Smooth muscle cell (in vitro differentiated cells): ENCODE data around the gene CABP7. TPM values are rescaled to one million over a fixed set of nuclear protein-coding genes. Genes with fewer than 3 reads are reported as not detected.

Source experiments
- DNase-seq: peaks from one replicate; lab custom pipeline; 2025; ENCODE audit not compliant: unreplicated experiment; lab: John Stamatoyannopoulos, UW
- H2AFZ ChIP-seq: fragments of 200-600 bp; sonication (generic); 2 replicates; pipeline ENCODE4 v1.6.0; 2016; ENCODE audit warnings: antibody characterized with exemption, low read depth, mild to moderate bottlenecking
- H3F3A ChIP-seq: fragments of 200-600 bp; sonication (generic); 2 replicates; pipeline ENCODE4 v1.6.0; 2017; ENCODE audit warnings: antibody characterized with exemption, low read depth
- H3K27ac ChIP-seq: fragments of 200-600 bp; sonication (generic); 2 replicates; pipeline ENCODE4 v1.5.1; 2016; ENCODE audit warnings: low read depth, mild to moderate bottlenecking
- H3K27me3 ChIP-seq: fragments of 200-600 bp; sonication (generic); 2 replicates; pipeline ENCODE4 v1.6.1; 2016; ENCODE audit warnings: low read depth, mild to moderate bottlenecking
- H3K36me3 ChIP-seq: fragments of 200-600 bp; sonication (generic); 2 replicates; pipeline ENCODE4 v1.5.1; 2016; ENCODE audit warnings: low read depth
- H3K4me1 ChIP-seq: fragments of 200-600 bp; sonication (generic); 2 replicates; pipeline ENCODE4 v1.5.1; 2016; ENCODE audit warnings: low read depth
- H3K4me2 ChIP-seq: fragments of 200-600 bp; sonication (generic); 2 replicates; pipeline ENCODE4 v1.6.0; 2016; ENCODE audit warnings: mild to moderate bottlenecking
- H3K4me3 ChIP-seq: fragments of 200-600 bp; sonication (generic); 2 replicates; pipeline ENCODE4 v1.5.1; 2016; ENCODE audit warnings: mild to moderate bottlenecking
- H3K79me2 ChIP-seq: fragments of 200-600 bp; sonication (generic); 2 replicates; pipeline ENCODE4 v1.6.0; 2016; ENCODE audit warnings: low read depth, mild to moderate bottlenecking
- H3K9ac ChIP-seq: fragments of 200-600 bp; sonication (generic); 2 replicates; pipeline ENCODE4 v1.6.0; 2016; ENCODE audit warnings: low read depth
- H3K9me3 ChIP-seq: fragments of 200-600 bp; sonication (generic); replicated peaks from 2 replicates; pipeline ENCODE4 v1.5.1; 2016; ENCODE audit warnings: low read depth
- H4K20me1 ChIP-seq: fragments of 200-600 bp; sonication (generic); 2 replicates; pipeline ENCODE4 v1.6.0; 2016; ENCODE audit warnings: low read depth
- WGBS: methylation state at CpG from one replicate; pipeline ENCODE4 v1.1.7; 2016; ENCODE audit warnings: low lambda C conversion rate; 5-methylcytosine and 5-hydroxymethylcytosine counted together
- polyA plus RNA-seq: library from polyadenylated mRNA; unstranded; fragments of >200 nt; fragmentation: Nextera tagmentation; extraction: Ambion mirVana; gene quantifications from 2 replicates; pipeline ENCODE4 v1.2.1, GENCODE V29; 2016
- total RNA-seq: library from RNA; depleted of rRNA; stranded (reverse); fragments of >200 nt; gene quantifications from 2 replicates; pipeline ENCODE4 v1.2.3, GENCODE V29; 2014
- TF ChIP-seq, protein P1 (sequence below): fragments of 200-600 bp; sonication (generic); IDR thresholded peaks from 2 replicates; pipeline ENCODE4 v1.5.1; 2017; ENCODE audit warnings: borderline replicate concordance, mild to moderate bottlenecking, antibody characterized with exemption; ENCODE audit not compliant: insufficient read depth, poor library complexity, severe bottlenecking

Gene CABP7
- total and polyA plus RNA-seq, 2 experiments from 2014 or later, result not detected

DNA sequence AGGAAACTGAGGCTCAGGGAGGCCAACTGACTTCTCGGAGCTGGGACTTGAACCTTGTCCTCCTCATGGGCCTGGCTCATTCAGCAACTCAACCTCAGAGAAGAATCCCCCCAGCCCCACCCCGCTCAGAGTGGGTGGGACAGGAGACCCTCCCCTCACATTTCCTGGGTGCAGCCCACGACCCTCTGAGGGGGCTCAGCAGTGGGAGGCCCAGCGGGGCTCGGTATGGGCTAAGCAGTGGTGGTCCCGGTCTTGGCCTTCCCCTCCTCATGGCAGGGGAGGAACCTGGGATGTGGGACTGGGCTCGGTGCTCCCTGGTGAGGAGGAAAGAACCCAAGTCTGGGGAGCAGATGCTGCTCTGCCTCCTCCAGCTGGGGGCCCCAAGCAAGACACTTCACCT is 14.2 kb upstream of the CABP7 start:
- DNase-seq, result no peak
- WGBS, result 93% methylated on average over 7 of the region's 7 CpGs
- H3K9me3 ChIP-seq, result no peaks in the 10 kb centered on the region

DNA sequence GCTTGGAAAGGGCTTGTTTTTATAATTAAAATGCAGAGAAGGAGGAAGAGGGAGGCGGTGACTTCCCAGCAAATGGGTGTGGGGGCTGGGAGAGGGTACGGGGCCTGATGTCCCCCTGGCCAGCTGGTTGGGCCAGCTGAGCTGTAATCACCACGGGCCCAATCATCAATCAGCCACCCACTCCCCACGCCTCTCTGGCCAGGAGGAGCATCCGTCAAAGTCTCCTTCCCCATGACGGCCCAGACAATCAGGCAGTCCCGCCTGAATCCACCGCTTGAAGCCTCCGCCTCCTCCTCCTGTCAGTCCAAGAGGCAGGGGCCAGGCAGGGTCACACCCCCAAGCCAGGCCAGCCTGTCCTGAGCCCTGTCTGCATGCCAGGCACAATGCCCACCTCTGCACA is 13.3 kb upstream of the CABP7 start:
- no peak overlapping the region for H3K9ac ChIP-seq
- H4K20me1 ChIP-seq, result no peaks in the 10 kb centered on the region
- TF ChIP-seq, protein P1, sequence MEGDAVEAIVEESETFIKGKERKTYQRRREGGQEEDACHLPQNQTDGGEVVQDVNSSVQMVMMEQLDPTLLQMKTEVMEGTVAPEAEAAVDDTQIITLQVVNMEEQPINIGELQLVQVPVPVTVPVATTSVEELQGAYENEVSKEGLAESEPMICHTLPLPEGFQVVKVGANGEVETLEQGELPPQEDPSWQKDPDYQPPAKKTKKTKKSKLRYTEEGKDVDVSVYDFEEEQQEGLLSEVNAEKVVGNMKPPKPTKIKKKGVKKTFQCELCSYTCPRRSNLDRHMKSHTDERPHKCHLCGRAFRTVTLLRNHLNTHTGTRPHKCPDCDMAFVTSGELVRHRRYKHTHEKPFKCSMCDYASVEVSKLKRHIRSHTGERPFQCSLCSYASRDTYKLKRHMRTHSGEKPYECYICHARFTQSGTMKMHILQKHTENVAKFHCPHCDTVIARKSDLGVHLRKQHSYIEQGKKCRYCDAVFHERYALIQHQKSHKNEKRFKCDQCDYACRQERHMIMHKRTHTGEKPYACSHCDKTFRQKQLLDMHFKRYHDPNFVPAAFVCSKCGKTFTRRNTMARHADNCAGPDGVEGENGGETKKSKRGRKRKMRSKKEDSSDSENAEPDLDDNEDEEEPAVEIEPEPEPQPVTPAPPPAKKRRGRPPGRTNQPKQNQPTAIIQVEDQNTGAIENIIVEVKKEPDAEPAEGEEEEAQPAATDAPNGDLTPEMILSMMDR, result no peak
- no peak overlapping the region for H3K27ac ChIP-seq
- 36% methylated on average over 7 of the region's 9 CpGs for WGBS
- H2AFZ ChIP-seq, result no peak overlapping the region
- H3K4me1 ChIP-seq, result peaks cover 25% of the 10 kb centered on the region
- H3K79me2 ChIP-seq, result no peaks in the 10 kb centered on the region
- H3F3A ChIP-seq, result no peaks in the 10 kb centered on the region
- no peak overlapping the region for H3K4me3 ChIP-seq
- H3K9me3 ChIP-seq, result no peaks in the 10 kb centered on the region
- H3K36me3 ChIP-seq, result no peaks in the 10 kb centered on the region
- DNase-seq, result no peak
- no peak overlapping the region for H3K4me2 ChIP-seq
- peaks cover 33% of the 10 kb centered on the region for H3K27me3 ChIP-seq

More for the DNA sequence above, 14.2 kb upstream of the CABP7 start:
- peaks cover 41% of the 10 kb centered on the region for H3K27me3 ChIP-seq
- H3K4me3 ChIP-seq, result no peak overlapping the region
- H3K4me2 ChIP-seq, result no peak overlapping the region
- H3K36me3 ChIP-seq, result no peaks in the 10 kb centered on the region
- no peak overlapping the region for H2AFZ ChIP-seq
- peaks cover 34% of the 10 kb centered on the region for H3K4me1 ChIP-seq
- H3K79me2 ChIP-seq, result no peaks in the 10 kb centered on the region
- H4K20me1 ChIP-seq, result no peaks in the 10 kb centered on the region
- TF ChIP-seq, protein P1, result no peak
- H3F3A ChIP-seq, result no peaks in the 10 kb centered on the region
- H3K27ac ChIP-seq, result no peak overlapping the region
- H3K9ac ChIP-seq, result no peak overlapping the region

DNA sequence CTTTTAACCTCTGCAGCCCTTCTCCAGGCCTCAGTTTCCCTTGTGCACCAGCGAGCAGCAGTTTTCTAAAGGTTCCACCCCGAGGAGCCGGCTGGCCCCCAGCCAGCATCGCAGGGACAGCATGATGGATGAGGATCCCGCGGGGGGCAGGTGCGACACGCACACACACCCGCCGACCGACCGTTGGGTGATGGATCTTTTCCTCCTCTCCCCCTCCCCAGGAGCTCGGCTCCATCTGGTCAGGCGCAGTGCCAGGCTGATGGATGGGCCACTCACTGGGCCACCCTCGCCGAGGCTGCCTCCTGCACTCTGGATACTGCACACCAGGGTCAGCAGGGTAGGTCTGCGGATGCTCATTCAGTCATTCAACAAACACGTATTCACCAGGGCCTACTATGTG is 12.8 kb upstream of the CABP7 start:
- Histone ChIP-seq H3K9ac (no peak overlapping the region), H3K36me3 (no peaks in the 10 kb centered on the region), H3K4me2 (no peak overlapping the region), H3K27ac (no peak overlapping the region), H3K4me3 (no peak overlapping the region), H2AFZ (no peak overlapping the region), H3K79me2 (no peaks in the 10 kb centered on the region), H3K4me1 (peaks cover 22% of the 10 kb centered on the region), H3F3A (no peaks in the 10 kb centered on the region), H3K9me3 (no peaks in the 10 kb centered on the region), H3K27me3 (peaks cover 31% of the 10 kb centered on the region), H4K20me1 (no peaks in the 10 kb centered on the region)
- TF ChIP-seq, protein P1, result no peak
- WGBS, result 91% methylated on average over 18 of the region's 18 CpGs
- DNase-seq, result no peak

DNA sequence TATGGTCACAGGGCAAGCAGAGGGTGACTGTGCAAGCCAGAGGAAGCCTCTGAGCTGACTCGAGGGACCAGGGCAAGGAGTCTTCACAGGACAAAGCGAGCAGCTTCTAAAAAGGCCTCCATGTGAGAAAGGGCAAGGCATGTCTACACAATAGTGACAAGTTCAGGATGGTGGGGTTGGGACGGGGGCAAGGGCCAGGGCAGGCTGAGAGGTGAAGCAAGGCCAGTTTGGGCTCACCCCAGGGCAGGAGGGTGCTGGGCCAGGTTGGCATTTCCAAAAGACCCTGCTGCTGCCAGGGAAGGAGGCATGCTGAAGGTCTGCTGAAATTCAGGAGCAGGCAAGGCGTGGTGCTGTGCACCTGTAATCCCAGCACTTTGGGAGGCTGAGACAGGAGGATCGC is 12.3 kb upstream of the CABP7 start:
- Histone ChIP-seq H4K20me1 (no peaks in the 10 kb centered on the region), H3F3A (no peaks in the 10 kb centered on the region), H3K4me1 (peaks cover 17% of the 10 kb centered on the region), H3K9me3 (no peaks in the 10 kb centered on the region), H3K9ac (no peak overlapping the region), H3K36me3 (no peaks in the 10 kb centered on the region), H3K4me3 (no peak overlapping the region), H3K27ac (no peak overlapping the region), H3K27me3 (peaks cover 26% of the 10 kb centered on the region), H2AFZ (no peak overlapping the region), H3K4me2 (no peak overlapping the region), H3K79me2 (no peaks in the 10 kb centered on the region)
- 86% methylated on average over 5 of the region's 5 CpGs for WGBS
- TF ChIP-seq, protein P1, result no peak
- DNase-seq, result no peak
